GM23338 (cell line): ENCODE results near the gene TUFT1. TPM values are rescaled to one million over a fixed set of nuclear protein-coding genes. Genes with fewer than 3 reads are reported as not detected.
A peak's percentile ranks its signal among the peaks of the same experiment; 100 is the strongest.

Experiments used
- ATAC-seq: fragments of 200-7000 bp; cut with Tn5 transposase; 3 replicates; pipeline ENCODE4 v1.9.1; 2020
- DNase-seq: peaks from one replicate; pipeline ENCODE4 v3.0.0-alpha.2; 2015; ENCODE audit warnings: low spot score
- H2AFZ ChIP-seq: fragments of 200-600 bp; sonication (generic); 2 replicates; pipeline ENCODE4 v1.8.0; 2016; ENCODE audit warnings: antibody characterized with exemption, mild to moderate bottlenecking, moderate library complexity
- H3F3A ChIP-seq: fragments of 200-600 bp; sonication (generic); replicated peaks from 2 replicates; pipeline ENCODE4 v1.8.0; 2017; ENCODE audit warnings: antibody characterized with exemption, mixed run types, low read depth
- H3K27ac ChIP-seq: fragments of 200-600 bp; sonication (generic); 2 replicates; pipeline ENCODE4 v1.6.1; 2016; ENCODE audit warnings: low read depth
- H3K27me3 ChIP-seq: fragments of 200-600 bp; sonication (generic); 2 replicates; pipeline ENCODE4 v1.8.0; 2016; ENCODE audit warnings: mild to moderate bottlenecking, mixed run types, moderate library complexity; ENCODE audit not compliant: insufficient read depth
- H3K36me3 ChIP-seq: fragments of 200-600 bp; sonication (generic); 2 replicates; pipeline ENCODE4 v1.8.0; 2016; ENCODE audit warnings: mild to moderate bottlenecking; ENCODE audit not compliant: insufficient read depth
- H3K4me1 ChIP-seq: fragments of 200-600 bp; sonication (generic); 2 replicates; pipeline ENCODE4 v1.8.0; 2016; ENCODE audit warnings: mild to moderate bottlenecking, moderate library complexity; ENCODE audit not compliant: insufficient read depth
- H3K4me2 ChIP-seq: fragments of 200-600 bp; sonication (generic); 2 replicates; pipeline ENCODE4 v1.7.1; 2017; ENCODE audit warnings: mixed run types
- H3K4me3 ChIP-seq: fragments of 200-600 bp; sonication (generic); 2 replicates; pipeline ENCODE4 v1.6.1; 2016; ENCODE audit warnings: mixed run types
- H3K79me2 ChIP-seq: fragments of 200-600 bp; sonication (generic); replicated peaks from 2 replicates; pipeline ENCODE4 v1.8.0; 2017; ENCODE audit warnings: mild to moderate bottlenecking; ENCODE audit not compliant: insufficient read depth
- H3K9me2 ChIP-seq: fragments of 200-600 bp; sonication (generic); 2 replicates; pipeline ENCODE4 v1.8.0; 2017; ENCODE audit not compliant: insufficient read depth
- H4K20me1 ChIP-seq: fragments of 200-600 bp; sonication (generic); replicated peaks from 2 replicates; pipeline ENCODE4 v1.8.0; 2017; ENCODE audit warnings: mild to moderate bottlenecking; ENCODE audit not compliant: insufficient read depth
- H3K27ac Mint-ChIP-seq: 2 replicates; pipeline ENCODE4 v1.8.0; 2020; ENCODE audit warnings: inconsistent platforms, mild to moderate bottlenecking, moderate library complexity, mixed read lengths
- H3K27me3 Mint-ChIP-seq: 3 replicates; pipeline ENCODE4 v1.8.0; 2022; ENCODE audit warnings: low read depth, mild to moderate bottlenecking, moderate library complexity, mixed read lengths, inconsistent platforms; ENCODE audit not compliant: insufficient read depth, poor library complexity
- H3K36me3 Mint-ChIP-seq: 3 replicates; pipeline ENCODE4 v1.8.0; 2021; ENCODE audit warnings: low read depth, mild to moderate bottlenecking, inconsistent platforms, moderate library complexity, mixed read lengths
- H3K4me1 Mint-ChIP-seq: 3 replicates; pipeline ENCODE4 v1.8.0; 2020; ENCODE audit warnings: mild to moderate bottlenecking, inconsistent platforms, mixed read lengths
- H3K4me3 Mint-ChIP-seq: 3 replicates; pipeline ENCODE4 v1.8.0; 2021; ENCODE audit warnings: moderate library complexity, mild to moderate bottlenecking, inconsistent platforms, mixed read lengths
- H3K9me3 Mint-ChIP-seq: 3 replicates; pipeline ENCODE4 v1.8.0; 2020; ENCODE audit warnings: moderate library complexity, mild to moderate bottlenecking, inconsistent platforms, mixed read lengths
- CREB1 ChIP-seq: fragments of 250-450 bp; sonication (Bioruptor Pico); IDR thresholded peaks from 2 replicates; pipeline ENCODE4 v1.5.0; 2020; ENCODE audit warnings: low read depth, mild to moderate bottlenecking, moderate library complexity
- CTCF ChIP-seq, 2 experiments: fragments of 200-600 bp in 1 of 2; sonication (generic) in 1 of 2; conservative IDR thresholded peaks; 2 replicates each; pipeline versions ENCODE4 v1.5.1 to v1.6.1; 2016 to 2017; ENCODE audit warnings: antibody characterized with exemption in 2 of 2, low read depth in 2 of 2, mild to moderate bottlenecking in 2 of 2, moderate library complexity in 1 of 2
- EZH2 ChIP-seq: fragments of 200-600 bp; sonication (generic); IDR thresholded peaks from one replicate; pipeline ENCODE4 v1.8.0; 2017; ENCODE audit warnings: antibody characterized with exemption, mild to moderate bottlenecking, low read depth; ENCODE audit not compliant: unreplicated experiment
- EZH2phosphoT487 ChIP-seq: fragments of 200-600 bp; sonication (generic); IDR thresholded peaks from one replicate; pipeline ENCODE4 v1.8.1; 2018; ENCODE audit warnings: antibody characterized with exemption; ENCODE audit not compliant: unreplicated experiment
- JUNB ChIP-seq: IDR thresholded peaks from one replicate; pipeline ENCODE4 v1.6.1; 2016; ENCODE audit warnings: antibody characterized with exemption; ENCODE audit not compliant: unreplicated experiment
- POLR2AphosphoS5 ChIP-seq: IDR thresholded peaks from 2 replicates; pipeline ENCODE4 v1.6.1; 2016; ENCODE audit warnings: antibody characterized with exemption, low read depth
- REST ChIP-seq: IDR thresholded peaks from one replicate; pipeline ENCODE4 v1.6.1; 2018; ENCODE audit warnings: antibody characterized with exemption; ENCODE audit not compliant: unreplicated experiment
- STAT1 ChIP-seq: IDR thresholded peaks from one replicate; pipeline ENCODE4 v1.6.1; 2016; ENCODE audit warnings: antibody characterized with exemption; ENCODE audit not compliant: unreplicated experiment
- ZNF114 ChIP-seq: fragments of 250-450 bp; sonication (Bioruptor Pico); IDR thresholded peaks from 2 replicates; pipeline ENCODE4 v1.5.0; 2020; ENCODE audit warnings: mild to moderate bottlenecking, moderate library complexity
- ZNF331 ChIP-seq: fragments of 250-450 bp; sonication (Bioruptor Pico); IDR thresholded peaks from 2 replicates; pipeline ENCODE4 v1.5.0; 2020; ENCODE audit warnings: low read depth, mild to moderate bottlenecking, moderate library complexity
- polyA plus RNA-seq: library from polyadenylated mRNA; unstranded; fragments of >200 nt; fragmentation: Nextera tagmentation; extraction: Ambion mirVana; gene quantifications from 2 replicates; pipeline ENCODE4 v1.2.1, GENCODE V29; 2016
- total RNA-seq: library from RNA; depleted of rRNA; stranded (reverse); fragments of >200 nt; shearing (Covaris generic); gene quantifications from 2 replicates; pipeline ENCODE4 v1.2.3, GENCODE V29; 2014

Gene TUFT1
- total and polyA plus RNA-seq, 2 experiments from 2014 or later: 6.0 to 11.9 TPM

DNA sequence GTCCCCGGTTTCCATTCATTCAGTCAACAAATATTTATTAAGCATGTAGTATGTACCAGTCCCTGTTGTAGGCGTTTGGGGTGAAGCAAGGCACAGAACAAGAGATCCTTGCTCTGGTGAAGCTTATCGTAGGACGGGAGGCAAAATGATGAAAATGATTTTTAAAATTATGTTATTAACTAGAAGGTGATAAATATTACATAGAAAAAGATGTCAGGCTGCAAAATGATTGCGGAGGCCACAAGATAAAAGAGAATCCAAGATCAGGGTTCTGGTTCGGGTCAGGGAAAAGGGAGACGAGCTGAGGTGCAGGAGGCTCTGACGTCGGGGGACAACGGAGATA lies 29.5 kb upstream of the TUFT1 start:
- Histone ChIP-seq H3K9me2 (no peaks in the 10 kb centered on the region), H2AFZ (peak overlapping the region; percentile 25; the same call in 1 of the 2 replicates), H3K79me2 (peaks cover 23% of the 10 kb centered on the region), H3K36me3 (no peaks in the 10 kb centered on the region), H3K27me3 (no peaks in the 10 kb centered on the region), H3K4me3 (peak overlapping the region; percentile 91), H3K27ac (peak overlapping the region; percentile 99), H3K4me2 (peak overlapping the region; percentile 83), H4K20me1 (peaks cover 7% of the 10 kb centered on the region; the same call in 1 of the 2 replicates), H3K4me1 (peaks cover 36% of the 10 kb centered on the region), H3F3A (peaks cover 37% of the 10 kb centered on the region)
- H3K4me1 Mint-ChIP-seq: peaks cover 30% of the 10 kb centered on the region
- ATAC-seq (no peak), DNase-seq (no peak)
- peak overlapping the region; percentile 85 for H3K4me3 Mint-ChIP-seq
- no peak for TF ChIP-seq STAT1
- no peak for TF ChIP-seq EZH2phosphoT487
- no peak for TF ChIP-seq JUNB
- no peak for TF ChIP-seq REST
- peaks cover 4% of the 10 kb centered on the region for H3K36me3 Mint-ChIP-seq
- no peaks in the 10 kb centered on the region for H3K9me3 Mint-ChIP-seq
- H3K27me3 Mint-ChIP-seq: peaks cover 5% of the 10 kb centered on the region
- H3K27ac Mint-ChIP-seq: peak overlapping the region; percentile 87

- ATAC-seq (peak; percentile 79), DNase-seq (peak; percentile 98)
- Histone ChIP-seq H3K9me2 (no peaks in the 10 kb centered on the region), H3K27ac (peak within 1 kb of the TSS; percentile 99), H3K79me2 (peaks cover 27% of the 10 kb centered on the region), H3K27me3 (no peaks in the 10 kb centered on the region), H2AFZ (peak within 1 kb of the TSS; percentile 25; the same call in 1 of the 2 replicates), H4K20me1 (peaks cover 7% of the 10 kb centered on the region; the same call in 1 of the 2 replicates), H3F3A (peaks cover 37% of the 10 kb centered on the region), H3K4me3 (peak within 1 kb of the TSS; percentile 91), H3K4me2 (peak within 1 kb of the TSS; percentile 96), H3K36me3 (no peaks in the 10 kb centered on the region), H3K4me1 (peaks cover 38% of the 10 kb centered on the region)
- Mint-ChIP-seq H3K27me3 (peaks cover 5% of the 10 kb centered on the region), H3K9me3 (no peaks in the 10 kb centered on the region), H3K36me3 (peaks cover 9% of the 10 kb centered on the region), H3K27ac (peak within 1 kb of the TSS; percentile 87), H3K4me1 (peaks cover 35% of the 10 kb centered on the region), H3K4me3 (peak within 1 kb of the TSS; percentile 85)
- TF ChIP-seq ZNF114 (CRISPR knock-in tag) (no peak), CREB1 (peak; percentile 31; the same call in 1 of the 2 replicates), POLR2AphosphoS5 (peak; percentile 80), EZH2 (no peak), ZNF331 (CRISPR knock-in tag) (no peak), JUNB (no peak), STAT1 (no peak), CTCF (conservative IDR thresholded peaks at IDR 0.05; ENCODE audit: low read depth in 2 of 2) (no peak)
Measured at GRCh38 chr1:151510957-151511635, 29.0 kb upstream of the TUFT1 start, which contains the start of gene CGN. TSS of gene CGN (plus strand) at chr1:151511387. CDS start at chr1:151518520, 7,133 bp downstream.
